KMS-11 (cell line): ENCODE data around the gene LRRC71.

Experiments
- H2AFZ ChIP-seq: fragments of 200-600 bp; sonication (generic); 2 replicates; pipeline ENCODE4 v1.6.1; 2016; ENCODE audit warnings: antibody characterized with exemption, mixed run types, low read depth
- H3K27ac ChIP-seq: fragments of 200-600 bp; sonication (generic); 2 replicates; pipeline ENCODE4 v1.6.1; 2016; ENCODE audit warnings: mild to moderate bottlenecking, mixed run types
- H3K27me3 ChIP-seq: fragments of 200-600 bp; sonication (generic); 2 replicates; pipeline ENCODE4 v1.6.1; 2017; ENCODE audit warnings: mild to moderate bottlenecking, low read depth, mixed run types, moderate library complexity; ENCODE audit not compliant: insufficient read depth
- H3K36me3 ChIP-seq: fragments of 200-600 bp; sonication (generic); 2 replicates; pipeline ENCODE4 v1.6.1; 2017; ENCODE audit warnings: mild to moderate bottlenecking, mixed run types; ENCODE audit not compliant: insufficient read depth
- H3K4me1 ChIP-seq: fragments of 200-600 bp; sonication (generic); 2 replicates; pipeline ENCODE4 v1.6.1; 2016; ENCODE audit warnings: mild to moderate bottlenecking, low read depth, mixed run types; ENCODE audit not compliant: poor library complexity, severe bottlenecking
- H3K4me2 ChIP-seq: fragments of 200-600 bp; sonication (generic); 2 replicates; pipeline ENCODE4 v1.7.0; 2016; ENCODE audit warnings: mild to moderate bottlenecking, mixed run types
- H3K4me3 ChIP-seq: fragments of 200-600 bp; sonication (generic); IDR thresholded peaks from 2 replicates; pipeline ENCODE4 v1.6.1; 2017; ENCODE audit warnings: low read depth, low read length, mixed read lengths; ENCODE audit not compliant: insufficient read depth
- H3K79me2 ChIP-seq: fragments of 200-600 bp; sonication (generic); 2 replicates; pipeline ENCODE4 v1.6.1; 2016; ENCODE audit warnings: low read depth, mixed run types; ENCODE audit not compliant: insufficient read depth
- H3K9ac ChIP-seq: fragments of 200-600 bp; sonication (generic); 2 replicates; pipeline ENCODE4 v1.6.1; 2016; ENCODE audit warnings: mild to moderate bottlenecking, mixed run types
- H4K20me1 ChIP-seq: fragments of 200-600 bp; sonication (generic); 2 replicates; pipeline ENCODE4 v1.6.1; 2016; ENCODE audit warnings: mild to moderate bottlenecking, mixed run types; ENCODE audit not compliant: insufficient read depth
- TF ChIP-seq, protein P1 (sequence below): fragments of 200-600 bp; sonication (generic); conservative IDR thresholded peaks from 2 replicates; pipeline ENCODE4 v1.6.1; 2017; ENCODE audit warnings: low read depth, mild to moderate bottlenecking, antibody characterized with exemption, low read length, moderate library complexity, mixed read lengths

The LRRC71 gene

DNA sequence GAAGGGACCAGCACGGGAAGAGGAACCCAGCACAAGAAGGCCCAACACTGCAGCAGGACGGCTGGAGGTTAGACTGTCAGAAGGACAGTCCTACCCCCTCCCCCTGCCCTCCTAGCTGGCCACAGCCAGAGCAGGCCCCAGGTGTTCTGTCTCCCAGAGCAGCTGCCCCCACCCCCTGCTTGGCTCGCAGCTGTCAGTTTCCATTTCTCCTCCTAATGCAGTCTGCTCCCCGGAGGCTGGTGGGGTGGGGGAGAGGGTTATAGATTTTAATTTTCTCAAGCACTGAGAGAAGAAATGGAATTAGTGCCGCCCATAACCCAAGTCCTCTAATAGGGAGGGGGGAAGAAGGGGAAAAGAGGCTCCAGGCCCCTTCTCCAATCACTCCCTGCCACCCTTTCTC is 40.0 kb upstream of the LRRC71 start:
- peaks cover 100% of the 10 kb centered on the region for H3K27me3 ChIP-seq

DNA sequence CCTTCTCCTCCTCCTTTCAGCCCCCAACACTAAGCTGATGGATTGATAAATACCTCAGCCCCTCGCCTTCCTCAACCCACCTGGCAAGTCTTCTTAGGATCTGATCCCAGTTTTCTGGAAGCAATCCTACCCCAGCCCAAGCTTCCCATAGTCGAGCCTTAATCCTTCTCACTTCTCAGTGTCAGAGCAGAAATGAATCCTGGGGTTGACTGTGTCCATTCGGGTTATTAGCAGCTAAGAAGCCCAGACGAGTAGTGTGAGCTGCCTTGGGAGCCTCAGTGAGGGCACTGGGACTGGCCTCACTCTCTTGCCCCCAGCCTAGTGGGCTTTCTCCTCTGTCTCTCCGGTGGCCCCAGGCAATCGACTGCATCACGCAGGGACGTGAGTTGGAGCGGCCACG is 39.3 kb upstream of the LRRC71 start:
- H3K4me2 ChIP-seq = no peak overlapping the region
- no peaks in the 10 kb centered on the region for H4K20me1 ChIP-seq
- H3K79me2 ChIP-seq = no peaks in the 10 kb centered on the region
- no peak overlapping the region for H3K9ac ChIP-seq
- no peak overlapping the region for H3K27ac ChIP-seq
- no peak overlapping the region for H3K4me3 ChIP-seq
- H3K36me3 ChIP-seq = no peaks in the 10 kb centered on the region
- peaks cover 10% of the 10 kb centered on the region for H3K4me1 ChIP-seq
- TF ChIP-seq, protein P1, sequence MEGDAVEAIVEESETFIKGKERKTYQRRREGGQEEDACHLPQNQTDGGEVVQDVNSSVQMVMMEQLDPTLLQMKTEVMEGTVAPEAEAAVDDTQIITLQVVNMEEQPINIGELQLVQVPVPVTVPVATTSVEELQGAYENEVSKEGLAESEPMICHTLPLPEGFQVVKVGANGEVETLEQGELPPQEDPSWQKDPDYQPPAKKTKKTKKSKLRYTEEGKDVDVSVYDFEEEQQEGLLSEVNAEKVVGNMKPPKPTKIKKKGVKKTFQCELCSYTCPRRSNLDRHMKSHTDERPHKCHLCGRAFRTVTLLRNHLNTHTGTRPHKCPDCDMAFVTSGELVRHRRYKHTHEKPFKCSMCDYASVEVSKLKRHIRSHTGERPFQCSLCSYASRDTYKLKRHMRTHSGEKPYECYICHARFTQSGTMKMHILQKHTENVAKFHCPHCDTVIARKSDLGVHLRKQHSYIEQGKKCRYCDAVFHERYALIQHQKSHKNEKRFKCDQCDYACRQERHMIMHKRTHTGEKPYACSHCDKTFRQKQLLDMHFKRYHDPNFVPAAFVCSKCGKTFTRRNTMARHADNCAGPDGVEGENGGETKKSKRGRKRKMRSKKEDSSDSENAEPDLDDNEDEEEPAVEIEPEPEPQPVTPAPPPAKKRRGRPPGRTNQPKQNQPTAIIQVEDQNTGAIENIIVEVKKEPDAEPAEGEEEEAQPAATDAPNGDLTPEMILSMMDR = no peak
- H3K27me3 ChIP-seq = peaks cover 100% of the 10 kb centered on the region
- H2AFZ ChIP-seq = no peak overlapping the region

More for the DNA sequence above, 40.0 kb upstream of the LRRC71 start:
- H2AFZ ChIP-seq = no peak overlapping the region
- H3K36me3 ChIP-seq = no peaks in the 10 kb centered on the region
- no peak overlapping the region; the same call in 1 of the 2 replicates for H3K4me2 ChIP-seq
- no peaks in the 10 kb centered on the region for H4K20me1 ChIP-seq
- H3K27ac ChIP-seq = no peak overlapping the region
- no peak overlapping the region for H3K9ac ChIP-seq
- H3K4me3 ChIP-seq = no peak overlapping the region
- H3K79me2 ChIP-seq = no peaks in the 10 kb centered on the region
- H3K4me1 ChIP-seq = peaks cover 10% of the 10 kb centered on the region
- TF ChIP-seq, protein P1 = no peak

DNA sequence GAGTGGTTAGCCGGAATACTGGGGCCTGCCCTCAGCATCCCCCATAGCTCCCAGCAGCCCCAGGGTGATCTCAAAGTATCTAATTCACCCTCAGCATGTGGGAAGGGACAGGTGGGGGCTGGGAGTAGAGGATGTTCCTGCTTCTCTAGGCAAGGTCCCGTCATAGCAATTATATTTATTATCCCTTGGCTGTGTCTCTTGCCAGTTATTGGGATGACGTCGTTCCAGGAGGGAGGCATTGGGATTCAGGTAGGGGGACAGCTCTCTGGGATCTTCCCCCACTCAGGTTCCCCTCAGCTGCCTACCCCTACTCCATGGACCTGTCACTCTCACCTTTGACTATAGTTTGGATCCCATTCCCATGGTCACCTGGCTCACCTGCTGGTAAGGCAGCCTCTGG is 38.8 kb upstream of the LRRC71 start:
- Histone ChIP-seq H4K20me1 (no peaks in the 10 kb centered on the region), H3K27ac (no peak overlapping the region), H3K4me2 (no peak overlapping the region), H3K4me3 (no peak overlapping the region), H2AFZ (no peak overlapping the region), H3K9ac (no peak overlapping the region), H3K36me3 (no peaks in the 10 kb centered on the region), H3K27me3 (peaks cover 100% of the 10 kb centered on the region), H3K79me2 (no peaks in the 10 kb centered on the region), H3K4me1 (peaks cover 10% of the 10 kb centered on the region)
- TF ChIP-seq, protein P1 = no peak

GRCh38 chr1:156882543-156882942 is 37.9 kb upstream of the LRRC71 start:
- H3K27ac ChIP-seq = no peak overlapping the region
- H3K79me2 ChIP-seq = no peaks in the 10 kb centered on the region
- H3K4me1 ChIP-seq = peaks cover 10% of the 10 kb centered on the region
- TF ChIP-seq, protein P1 = no peak
- no peak overlapping the region for H3K9ac ChIP-seq
- no peaks in the 10 kb centered on the region for H4K20me1 ChIP-seq
- no peak overlapping the region for H3K4me3 ChIP-seq
- H2AFZ ChIP-seq = no peak overlapping the region
- peaks cover 99% of the 10 kb centered on the region for H3K27me3 ChIP-seq
- no peaks in the 10 kb centered on the region for H3K36me3 ChIP-seq
- no peak overlapping the region for H3K4me2 ChIP-seq
